ENCODE measurements around the gene BOC. TPM values are rescaled to one million over a fixed set of nuclear protein-coding genes. Genes with fewer than 3 reads are reported as not detected.

The BOC gene
- total RNA-seq, 4 donors from 2014 or later = 13.7 to 75.7 (median 24.1) TPM

DNA sequence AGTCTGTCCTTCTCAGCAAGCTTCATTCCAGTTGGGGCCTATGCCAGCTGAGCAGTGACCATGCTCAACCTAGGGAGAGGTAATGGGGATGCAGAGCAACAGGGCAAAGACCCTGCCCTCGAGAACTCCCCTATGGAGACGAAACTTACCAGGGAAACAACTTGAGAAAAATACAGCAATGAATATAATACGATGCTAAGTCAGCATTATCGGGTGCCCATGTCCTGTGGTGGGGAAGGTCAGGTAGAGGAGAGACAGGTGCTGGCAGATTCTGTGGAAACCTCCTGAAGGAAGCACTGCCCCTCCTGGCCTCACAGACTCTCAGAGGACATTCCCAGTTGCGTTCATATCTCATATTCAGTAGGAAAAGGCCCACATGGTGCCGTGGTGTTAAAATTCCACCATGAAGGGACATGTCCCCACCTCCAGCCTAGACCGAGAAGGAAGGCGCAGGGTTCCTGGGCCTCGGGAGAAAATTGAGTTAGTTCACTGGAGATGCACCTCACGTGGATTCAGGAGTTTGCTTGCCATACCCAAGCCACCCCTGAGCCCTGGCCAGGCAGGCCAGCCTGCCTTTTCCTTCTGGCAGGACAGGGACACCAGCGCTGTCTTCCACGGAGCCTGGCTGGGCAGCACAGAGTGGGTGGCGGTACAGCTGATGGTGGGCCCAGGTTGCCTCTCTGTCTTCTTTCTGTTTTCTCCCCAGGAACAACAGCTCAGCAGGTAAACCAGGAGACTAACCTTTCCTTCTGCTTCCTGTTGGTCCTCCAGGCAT is 62.4 kb downstream of the BOC start:
- intact Hi-C loops (cut with DNase I) = no loop called here
- peak overlapping the region in 3 of 4 donors; percentile 22 to 86 (median 78) for H3K27ac ChIP-seq
- no peak overlapping the region for H3K4me3 ChIP-seq
- 85 to 90% methylated on average over 8 of the region's 13 CpGs for WGBS, 2 donors
- no peaks in the 10 kb centered on the region for H3K27me3 ChIP-seq
- DNase-seq = no peak
- H3K36me3 ChIP-seq = peaks cover 9 to 81% (median 13%) of the 10 kb centered on the region in 3 donors
- H3K4me1 ChIP-seq = peaks cover 6 to 67% (median 25%) of the 10 kb centered on the region in 3 donors
- TF ChIP-seq POLR2A (IDR thresholded peaks at IDR 0.05) (no peak), CTCF (IDR thresholded peaks at IDR 0.05) (no peak)
- H3K9me3 ChIP-seq = no peaks in the 10 kb centered on the region

DNA sequence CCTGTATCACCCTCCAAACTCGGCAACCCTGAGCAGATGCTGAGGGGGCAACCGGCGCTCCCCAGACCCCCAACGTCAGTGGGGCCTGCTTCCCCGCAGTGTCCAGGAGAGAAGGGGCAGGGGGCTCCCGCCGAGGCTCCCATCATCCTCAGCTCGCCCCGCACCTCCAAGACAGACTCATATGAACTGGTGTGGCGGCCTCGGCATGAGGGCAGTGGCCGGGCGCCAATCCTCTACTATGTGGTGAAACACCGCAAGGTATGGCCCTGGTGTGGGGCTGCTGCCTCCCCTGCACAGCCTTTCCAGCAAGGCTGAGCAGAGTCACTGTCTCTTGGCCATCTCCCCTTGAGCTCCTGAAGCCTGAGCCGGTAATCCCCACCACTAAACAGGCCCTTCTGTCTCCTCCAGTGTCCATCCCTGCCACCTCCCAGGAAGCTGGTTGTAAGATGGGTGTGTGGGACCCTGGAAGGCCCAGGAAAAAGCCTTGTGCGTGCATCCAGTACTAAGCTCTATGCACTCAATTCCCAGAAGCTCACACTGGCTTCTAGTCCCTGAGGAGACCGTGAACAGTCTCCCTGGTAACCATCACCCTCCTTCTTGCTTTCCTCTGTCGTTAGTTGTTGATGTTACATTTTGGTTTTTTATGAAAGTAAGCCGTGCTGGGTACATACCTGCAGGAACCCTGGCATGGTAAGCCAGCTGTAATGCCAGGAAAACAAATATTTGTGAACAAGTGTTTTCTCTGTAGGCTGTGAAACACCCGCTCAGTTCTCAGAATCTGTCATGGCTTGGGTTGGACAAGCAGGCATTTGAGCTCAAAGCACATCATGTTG is 63.3 kb downstream of the BOC start:
- intact Hi-C loops (cut with DNase I) = no loop called here
- WGBS, 2 donors = 33 to 65% methylated on average over 5 to 6 of the region's 20 CpGs

DNA sequence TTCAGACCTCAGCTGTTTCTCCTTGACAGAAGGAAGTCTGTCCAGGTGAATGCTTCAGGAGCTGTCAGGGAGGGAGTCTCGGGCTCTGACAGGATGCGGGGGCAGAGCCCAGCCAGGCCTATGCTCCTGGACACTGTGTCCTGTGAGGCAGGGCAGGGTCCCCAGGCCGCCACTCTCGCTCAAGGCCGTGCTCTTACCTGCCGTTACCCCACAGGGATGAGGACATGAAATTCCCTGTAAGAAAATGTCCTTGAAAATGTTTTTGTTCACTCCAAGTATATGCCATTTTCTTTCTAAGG is 63.9 kb downstream of the BOC start:
- Histone ChIP-seq H3K36me3 (peaks cover 10 to 82% (median 13%) of the 10 kb centered on the region in 3 donors), H3K4me3 (no peak overlapping the region), H3K27me3 (no peaks in the 10 kb centered on the region), H3K27ac (peak overlapping the region in 3 of 4 donors; percentile 22 to 86 (median 78)), H3K9me3 (no peaks in the 10 kb centered on the region), H3K4me1 (peaks cover 6 to 53% (median 17%) of the 10 kb centered on the region in 3 donors)
- no peak for DNase-seq
- 75 to 80% methylated on average over 5 to 6 of the region's 6 CpGs for WGBS, 2 donors
- no peak for TF ChIP-seq CTCF (IDR thresholded peaks at IDR 0.05)
- no peak for TF ChIP-seq POLR2A (IDR thresholded peaks at IDR 0.05)
- intact Hi-C loops (cut with DNase I) = no loop called here

More for the DNA sequence above, 63.3 kb downstream of the BOC start:
- Histone ChIP-seq H3K36me3 (peaks cover 10 to 82% (median 13%) of the 10 kb centered on the region in 3 donors), H3K27ac (peak overlapping the region in 3 of 4 donors; percentile 22 to 86 (median 78)), H3K4me1 (peaks cover 6 to 59% (median 23%) of the 10 kb centered on the region in 3 donors), H3K27me3 (no peaks in the 10 kb centered on the region), H3K9me3 (no peaks in the 10 kb centered on the region), H3K4me3 (no peak overlapping the region)
- DNase-seq = no peak
- TF ChIP-seq CTCF (IDR thresholded peaks at IDR 0.05) (no peak), POLR2A (IDR thresholded peaks at IDR 0.05) (no peak)

- H3K9me3 ChIP-seq = no peaks in the 10 kb centered on the region
- TF ChIP-seq CTCF (IDR thresholded peaks at IDR 0.05) = no peak
- no peak for TF ChIP-seq POLR2A (IDR thresholded peaks at IDR 0.05)
- H3K4me3 ChIP-seq = no peak overlapping the region
- no peaks in the 10 kb centered on the region for H3K27me3 ChIP-seq
- 71 to 88% methylated on average over 2 of the region's 2 CpGs for WGBS, 2 donors
- H3K36me3 ChIP-seq = peaks cover 10 to 84% (median 13%) of the 10 kb centered on the region in 3 donors
- no peak for DNase-seq
- intact Hi-C loops (cut with DNase I) = no loop called here
- H3K27ac ChIP-seq = peak overlapping the region; percentile 22 to 86 (median 82)
- H3K4me1 ChIP-seq = peaks cover 6 to 49% (median 14%) of the 10 kb centered on the region in 3 donors
These were observed 64.2 kb downstream of the BOC start for GRCh38 chr3:113275583-113275928.
